GM19463 (cell line): ENCODE measurements around the gene ZYG11B.
"Not testable (repeated sequence)": the region's sequence is repeated elsewhere in the genome, so short reads cannot be mapped to it uniquely, and the experiment has no call there.

ENCODE experiments used
- ATAC-seq: cut with Tn5 transposase; IDR thresholded peaks from one replicate; pipeline ENCODE4 v1.9.1; 2021; ENCODE audit warnings: mild to moderate bottlenecking, moderate library complexity; ENCODE audit not compliant: unreplicated experiment

The ZYG11B gene

DNA sequence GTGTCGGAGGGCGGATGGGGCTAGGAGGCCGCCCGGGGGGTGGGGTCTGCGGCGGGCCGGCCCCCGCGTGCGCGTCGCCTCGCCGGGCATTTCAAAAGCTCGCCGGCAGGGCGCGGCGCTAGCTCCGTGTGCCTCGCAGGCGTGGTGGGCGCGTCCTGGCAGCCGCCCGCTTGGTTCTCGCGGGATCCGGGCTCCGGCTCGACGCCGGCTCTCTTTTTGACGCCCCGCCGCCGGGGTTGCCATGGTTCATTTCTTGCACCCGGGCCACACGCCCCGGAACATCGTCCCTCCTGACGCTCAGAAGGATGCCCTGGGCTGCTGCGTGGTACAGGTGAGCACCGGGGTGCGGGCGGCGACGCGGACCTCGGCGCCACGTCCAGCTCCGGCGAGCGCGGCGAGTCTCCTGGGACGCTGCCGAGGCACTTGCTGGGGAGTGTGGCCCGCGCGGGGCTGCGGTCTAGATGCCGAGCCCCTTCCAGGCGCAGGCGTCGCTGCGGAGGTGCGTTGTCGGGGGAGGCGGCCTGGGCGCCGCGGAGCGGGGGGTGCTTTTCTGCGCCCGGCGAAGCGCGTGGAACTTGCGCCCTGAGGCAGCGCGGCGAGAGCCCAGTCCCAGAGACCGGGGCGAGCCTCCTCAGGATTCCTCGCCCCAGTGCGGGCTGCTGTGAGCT is 116.5 kb downstream of the ZYG11B start, which contains the start of gene ZYG11A:
TSS of gene ZYG11A (plus strand) at position 118 of the 668 bp plus-strand sequence. CDS start at position 242, 124 bp downstream.
- ATAC-seq: peak; percentile 93

GRCh38 chr1:52845119-52845518 is 118.9 kb downstream of the ZYG11B start:
- ATAC-seq: not testable (repeated sequence)

DNA sequence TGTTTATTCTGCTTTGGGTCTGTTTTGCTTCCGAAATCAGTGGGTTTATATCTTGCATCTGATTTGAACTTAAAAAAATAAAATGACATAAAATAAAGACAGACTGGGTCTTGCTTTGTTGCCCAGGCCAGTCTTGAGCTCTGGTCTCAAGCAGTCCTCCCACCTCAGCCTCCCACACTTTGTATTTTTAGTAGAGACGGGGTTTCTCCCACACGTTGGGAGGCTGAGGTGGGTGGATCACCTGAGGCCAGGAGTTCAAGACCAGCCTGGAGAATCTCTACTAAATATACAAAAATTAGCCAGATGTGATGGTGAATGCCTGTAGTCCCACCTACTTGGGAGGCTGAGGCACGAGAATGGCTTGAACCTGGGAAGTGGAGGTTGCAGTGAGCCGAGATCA is 122.2 kb downstream of the ZYG11B start:
- ATAC-seq: no peak

GRCh38 chr1:52850951-52851350 is 124.7 kb downstream of the ZYG11B start:
- no peak for ATAC-seq

- ATAC-seq: no peak
These were observed 126.6 kb downstream of the ZYG11B start for GRCh38 chr1:52852854-52853253.

DNA sequence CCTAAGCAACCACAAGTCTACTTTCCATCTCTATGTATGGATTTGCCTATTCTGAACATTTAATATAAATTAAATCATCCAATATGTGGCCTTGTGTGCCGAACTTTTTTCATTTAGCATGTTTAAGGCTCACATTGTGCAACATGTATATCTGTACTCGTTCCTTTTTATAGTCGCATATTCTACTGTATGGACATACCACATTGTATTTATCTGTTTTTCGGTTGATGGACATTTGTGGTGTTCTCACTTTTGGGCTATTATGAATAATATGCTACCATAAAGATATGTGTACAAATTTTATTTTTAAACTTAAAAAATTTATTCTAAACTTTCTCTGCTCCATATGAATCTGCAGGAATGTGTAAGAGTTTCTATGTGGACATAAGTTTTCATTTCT is 129.3 kb downstream of the ZYG11B start:
- ATAC-seq: no peak

GRCh38 chr1:52856026-52856425 is 129.8 kb downstream of the ZYG11B start:
- ATAC-seq: no peak

DNA sequence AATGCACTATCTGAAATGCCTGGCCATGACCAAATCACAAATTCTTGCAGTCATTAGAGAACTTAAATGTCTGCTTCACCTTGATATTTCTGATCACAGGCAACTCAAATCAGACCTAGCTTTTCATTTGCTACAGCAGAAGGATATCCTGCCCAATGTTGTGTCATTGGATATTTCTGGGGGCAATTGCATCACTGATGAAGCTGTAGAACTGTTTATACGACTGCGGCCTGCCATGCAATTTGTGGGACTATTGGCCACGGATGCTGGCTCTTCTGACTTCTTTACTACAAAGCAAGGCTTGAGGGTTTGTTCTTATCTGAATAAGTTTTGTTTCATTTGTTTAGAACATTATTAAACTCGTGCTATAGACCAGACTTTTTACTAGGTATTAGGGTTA is 131.2 kb downstream of the ZYG11B start:
- no peak for ATAC-seq

DNA sequence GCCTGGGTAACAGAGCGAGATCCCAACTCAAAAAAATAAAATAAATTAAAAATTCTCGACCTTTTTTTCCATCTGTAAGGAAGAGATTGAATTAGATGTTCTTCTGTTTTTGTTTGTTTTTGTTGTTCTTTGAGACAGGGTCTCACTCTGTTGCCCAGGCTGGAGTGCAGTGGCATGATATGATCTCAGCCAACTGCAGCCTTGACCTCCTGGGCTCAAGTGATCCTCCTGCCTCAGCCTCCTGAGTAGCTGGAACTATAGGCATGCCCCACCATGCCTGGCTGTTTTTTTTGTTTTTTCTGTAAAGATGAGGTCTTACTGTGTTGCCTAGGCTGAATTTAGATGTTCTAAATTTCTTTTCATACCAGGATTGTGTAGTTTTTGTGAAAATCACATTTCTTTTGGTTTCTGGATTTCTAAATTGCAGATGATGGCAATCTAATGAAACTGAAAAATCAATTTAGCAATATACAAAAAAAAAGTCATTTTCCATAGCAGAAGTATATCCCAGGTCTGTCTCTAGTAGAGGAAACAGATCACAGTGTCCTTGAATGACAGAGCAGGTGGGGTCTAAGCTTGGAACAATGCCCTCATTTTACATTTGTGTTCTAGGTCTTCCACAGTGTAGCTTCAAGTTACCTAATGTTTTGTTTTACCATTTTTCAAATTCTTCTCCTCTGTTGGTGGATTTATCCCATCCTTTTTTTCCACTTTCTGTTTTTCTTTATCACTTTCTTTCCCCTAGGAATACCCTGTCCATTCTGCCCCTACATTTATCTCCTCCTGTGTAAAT is 136.6 kb downstream of the ZYG11B start:
- no peak for ATAC-seq

- ATAC-seq: peak; percentile 90
These were observed 141.0 kb downstream of the ZYG11B start for GRCh38 chr1:52867087-52867863.

GRCh38 chr1:52869727-52870126 is 143.5 kb downstream of the ZYG11B start:
- ATAC-seq: not testable (repeated sequence)

DNA sequence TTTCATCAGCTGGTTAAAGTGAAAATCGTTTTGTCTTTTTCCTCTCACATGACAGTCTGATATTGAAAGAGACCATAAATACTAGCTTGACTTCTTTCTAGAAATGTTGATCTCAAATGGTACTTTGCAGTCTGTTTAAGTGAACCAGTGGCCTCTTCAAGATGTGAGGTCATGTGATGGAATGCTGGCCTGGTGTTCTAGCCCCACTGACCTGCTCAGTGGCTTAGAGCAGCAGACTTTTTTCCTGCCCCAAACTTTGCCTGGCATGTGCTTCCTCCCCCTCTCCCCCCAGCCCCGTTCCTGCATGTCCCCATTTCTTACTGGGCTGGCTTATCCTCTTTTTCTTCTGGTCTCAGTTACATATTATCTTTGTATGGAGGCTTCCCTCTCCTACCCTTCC is 150.6 kb downstream of the ZYG11B start:
- ATAC-seq: no peak
